ENCODE data around the gene CDKAL1. TPM values are rescaled to one million over a fixed set of nuclear protein-coding genes. Genes with fewer than 3 reads are reported as not detected.

Gene CDKAL1
- total and polyA plus RNA-seq, 2 donors (not counting 3 experiments of a cell fraction or from before 2014, with no cell fraction given): 6.1 to 20.5 TPM

GRCh38 chr6:21180155-21180554, 645.9 kb downstream of the CDKAL1 start:
- DNase-seq (ENCODE audit: low read depth, low spot score) (no peak), FAIRE-seq (no peak)
- no peaks in the 10 kb centered on the region for H3K36me3 ChIP-seq (ENCODE audit: control insufficient read depth in 2 of 2, extremely low read depth in 1 of 2, insufficient read depth in 2 of 2, low read length in 2 of 2)
- no peak overlapping the region for H3K4me2 ChIP-seq (ENCODE audit: insufficient read depth, low read length)
- H4K20me1 ChIP-seq (replicated peaks; ENCODE audit: control insufficient read depth, extremely low read depth, insufficient read depth, low read length): no peaks in the 10 kb centered on the region
- no peaks in the 10 kb centered on the region for H3K9me1 ChIP-seq (replicated peaks; ENCODE audit: control insufficient read depth, extremely low read depth, insufficient read depth, low read length)
- no peaks in the 10 kb centered on the region for H3K4me1 ChIP-seq (ENCODE audit: control insufficient read depth, extremely low read depth, insufficient read depth, low read length)
- TF ChIP-seq POLR2AphosphoS5 (IDR thresholded peaks at IDR 0.05; ENCODE audit: insufficient read depth, low read depth, low read length) (no peak), EZH2 (IDR thresholded peaks at IDR 0.05; ENCODE audit: borderline replicate concordance, low read depth, low read length, severe bottlenecking) (no peak), POLR2A (IDR thresholded peaks at IDR 0.05; ENCODE audit: low read depth, low read length) (no peak), FOS (IDR thresholded peaks at IDR 0.05; ENCODE audit: borderline replicate concordance, insufficient read depth, low read length) (no peak), JUN (IDR thresholded peaks at IDR 0.05; ENCODE audit: borderline replicate concordance, insufficient read depth, insufficient read length, low read depth) (no peak), CTCF (IDR thresholded peaks at IDR 0.05; ENCODE audit: extremely low read depth in 1 of 2, insufficient read depth in 1 of 2, low read depth in 1 of 2, low read length in 2 of 2) (no peak), MAX (IDR thresholded peaks at IDR 0.05; ENCODE audit: insufficient read depth, insufficient read length) (no peak), GATA2 (IDR thresholded peaks at IDR 0.05; ENCODE audit: insufficient read depth, insufficient read length, low read depth, low read length) (no peak), MYC (IDR thresholded peaks at IDR 0.05; ENCODE audit: low read depth, low read length) (no peak)
- no peak overlapping the region for H3K9ac ChIP-seq (replicated peaks; ENCODE audit: extremely low read depth, insufficient read depth, low read length)
- H3K79me2 ChIP-seq (ENCODE audit: control insufficient read depth, insufficient read depth, low read length): no peaks in the 10 kb centered on the region
- H3K27me3 ChIP-seq (ENCODE audit: control insufficient read depth in 2 of 2, insufficient read depth in 2 of 2, low read length in 2 of 2): no peaks in the 10 kb centered on the region
- intact Hi-C loops (cut with micrococcal nuclease): no loop called here
- H3K27ac ChIP-seq (ENCODE audit: insufficient read depth, low read depth, low read length): no peak overlapping the region
- no peak overlapping the region for H3K4me3 ChIP-seq (replicated peaks in 1 of 3; ENCODE audit: insufficient read depth in 1 of 3, low read depth in 1 of 3, low read length in 3 of 3)
- no peaks in the 10 kb centered on the region for H3K9me3 ChIP-seq (replicated peaks; ENCODE audit: control insufficient read depth, insufficient read depth, low read length)
- CTCF ChIA-PET: no interaction called here
- BruUV-seq (replicated peaks): no TSS peak
- H2AFZ ChIP-seq (ENCODE audit: low read depth, low read length): no peak overlapping the region
- POLR2A ChIA-PET: no interaction called here
- dilution Hi-C loops (cut with MboI; ENCODE audit: extremely low pct_ligation_motif_present, low sequenced_read_pairs): no loop called here
